Measurements from ENCODE around the gene VSIG10. TPM values are rescaled to one million over a fixed set of nuclear protein-coding genes. Genes with fewer than 3 reads are reported as not detected.
"Not testable (repeated sequence)": the region's sequence is repeated elsewhere in the genome, so short reads cannot be mapped to it uniquely, and the experiment has no call there.

The VSIG10 gene
- total RNA-seq, 1 donor from 2014 or later: 12.6 TPM

DNA sequence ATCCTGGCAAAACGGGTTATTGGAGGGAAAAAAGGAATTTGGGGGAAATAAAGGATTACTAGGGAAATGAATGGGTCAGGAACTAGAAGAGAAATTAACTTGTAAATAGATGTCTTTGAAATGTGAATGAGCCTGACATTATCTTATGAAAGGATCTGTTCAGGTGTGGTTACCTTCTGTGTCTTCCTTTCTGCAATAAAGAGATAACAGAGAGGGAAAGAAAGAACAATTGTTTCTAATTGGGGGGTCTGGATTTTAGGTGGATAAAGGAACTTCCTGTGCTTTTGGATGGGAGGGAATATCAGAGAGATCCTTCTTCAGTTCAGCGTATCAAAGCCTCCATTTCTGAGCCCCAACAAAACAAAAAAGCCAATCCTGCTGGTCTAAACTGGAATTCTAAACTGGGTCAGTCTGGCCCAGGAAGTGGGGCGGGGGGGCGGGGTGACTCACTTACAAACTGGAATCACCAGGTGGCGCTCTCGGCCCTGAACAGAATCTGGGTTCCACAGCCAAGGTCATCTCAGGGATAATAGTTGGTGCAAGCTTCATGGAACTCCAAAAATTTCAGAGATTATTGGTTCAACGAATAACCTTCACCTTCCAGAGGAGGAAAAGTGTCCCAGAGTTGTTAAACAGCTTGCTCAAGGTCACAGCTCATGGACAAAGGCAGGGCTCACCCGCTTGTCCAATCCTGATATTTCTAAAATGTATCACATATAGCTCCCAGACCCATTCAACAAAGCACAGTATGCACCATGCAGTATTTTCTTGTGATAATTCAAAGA lies 17.0 kb upstream of the VSIG10 start:
- DNase-seq (peak; percentile 85), ATAC-seq (peak; percentile 91)
- intact Hi-C loops (cut with micrococcal nuclease): no loop called here

DNA sequence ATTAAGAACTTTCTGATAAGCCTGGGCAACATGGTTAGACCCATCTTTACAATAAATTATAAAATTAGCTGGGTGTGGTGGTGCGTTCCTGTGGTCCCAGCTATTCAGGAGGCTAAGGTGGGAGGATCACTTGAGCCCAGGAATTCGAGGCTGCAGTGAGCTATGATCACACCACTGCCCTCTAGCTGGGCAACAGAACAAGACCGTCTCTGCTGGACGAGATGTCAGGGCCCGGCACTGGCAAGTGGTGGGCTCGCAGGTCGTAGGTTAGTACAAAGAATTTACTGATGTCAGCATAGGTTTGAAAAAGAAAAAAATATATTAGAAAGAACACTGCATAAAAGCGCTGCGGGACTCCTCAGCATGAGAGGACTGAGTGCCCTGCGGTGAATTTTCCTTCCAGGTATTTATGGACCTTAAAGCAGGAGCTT lies 15.7 kb upstream of the VSIG10 start:
- no peak for DNase-seq
- intact Hi-C loops (cut with micrococcal nuclease): no loop called here
- no peak for ATAC-seq

DNA sequence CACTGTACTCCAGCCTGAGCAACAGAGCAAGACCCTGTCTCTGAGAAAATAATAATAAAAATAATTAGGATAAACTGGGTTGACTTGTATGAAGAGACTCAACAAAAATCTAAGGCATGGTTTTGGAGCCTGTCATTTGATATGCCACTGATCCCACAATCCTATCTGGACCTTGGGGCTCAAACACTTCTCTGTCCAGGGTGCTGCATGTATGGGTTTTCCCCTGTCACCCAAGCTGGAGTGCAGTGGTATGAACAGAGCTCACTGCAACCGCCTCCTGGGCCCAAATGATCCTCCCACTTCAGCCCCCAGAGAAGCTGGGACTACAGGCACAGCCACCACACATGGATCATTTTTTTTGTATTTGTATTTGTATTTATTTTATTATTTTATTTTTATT lies 5.3 kb upstream of the VSIG10 start:
- ATAC-seq: no peak
- intact Hi-C loops (cut with micrococcal nuclease): no loop called here
- DNase-seq: no peak

DNA sequence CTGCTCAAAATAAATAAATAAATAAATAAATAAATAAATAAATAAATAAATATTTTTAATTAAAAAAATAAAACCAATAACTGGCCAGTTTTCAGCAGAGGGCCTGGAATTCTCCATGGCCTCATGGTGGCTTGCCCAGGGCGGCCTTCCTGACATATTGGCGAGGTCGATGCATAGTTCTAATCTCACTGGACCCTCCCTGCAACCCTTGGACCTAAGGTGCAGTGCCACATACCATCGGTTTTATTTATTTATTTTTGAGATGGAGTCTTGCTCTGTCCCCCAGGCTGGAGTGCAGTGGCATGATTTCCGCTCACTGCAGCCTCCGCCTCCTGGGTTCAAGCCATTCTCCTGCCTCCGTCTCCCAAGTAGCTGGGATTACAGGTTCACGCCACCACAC lies 3.9 kb upstream of the VSIG10 start:
- ATAC-seq (no peak), DNase-seq (no peak)
- intact Hi-C loops (cut with micrococcal nuclease): no loop called here

DNA sequence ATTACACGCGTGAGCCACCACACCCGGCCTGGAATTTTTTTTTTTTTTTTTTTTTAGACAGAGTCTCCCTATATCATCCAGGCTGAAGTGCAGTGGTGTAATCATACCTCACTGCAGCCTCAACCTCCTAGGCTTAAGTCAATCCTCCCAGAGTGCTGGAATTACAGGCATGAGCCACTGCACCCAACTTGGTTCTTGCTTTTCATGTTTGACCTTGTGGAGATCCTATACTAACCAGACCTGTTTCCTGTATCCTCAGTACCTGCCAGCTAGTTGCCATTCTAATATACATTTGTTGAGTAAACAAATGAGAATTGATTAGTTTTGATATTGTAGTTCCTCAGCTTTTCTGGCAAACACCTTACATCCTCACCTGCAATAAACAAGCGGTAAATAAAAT lies 3.2 kb upstream of the VSIG10 start:
- ATAC-seq: no peak
- intact Hi-C loops (cut with micrococcal nuclease): no loop called here
- no peak for DNase-seq

DNA sequence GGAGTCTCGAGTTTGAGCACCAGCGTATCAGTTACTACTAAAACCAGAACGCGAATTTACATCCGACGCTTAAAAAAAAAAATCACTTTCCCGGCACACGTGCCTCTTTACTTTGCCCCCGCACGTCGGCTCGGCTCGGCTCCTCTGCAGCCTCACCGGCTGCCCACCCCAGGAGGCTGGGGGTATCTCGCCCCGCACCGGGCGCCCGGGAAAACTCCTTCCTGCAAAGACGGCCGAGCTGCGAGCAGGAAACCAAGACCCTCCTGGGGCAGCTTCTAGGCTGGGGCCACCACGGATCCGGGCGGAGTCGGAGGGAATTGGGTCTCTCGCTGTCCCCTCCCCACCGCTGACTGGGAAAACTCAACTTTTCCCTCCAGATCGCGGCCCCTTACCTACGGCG lies 610 bp downstream of the VSIG10 start:
- intact Hi-C loops (cut with micrococcal nuclease): no loop called here
- DNase-seq: no peak

DNA sequence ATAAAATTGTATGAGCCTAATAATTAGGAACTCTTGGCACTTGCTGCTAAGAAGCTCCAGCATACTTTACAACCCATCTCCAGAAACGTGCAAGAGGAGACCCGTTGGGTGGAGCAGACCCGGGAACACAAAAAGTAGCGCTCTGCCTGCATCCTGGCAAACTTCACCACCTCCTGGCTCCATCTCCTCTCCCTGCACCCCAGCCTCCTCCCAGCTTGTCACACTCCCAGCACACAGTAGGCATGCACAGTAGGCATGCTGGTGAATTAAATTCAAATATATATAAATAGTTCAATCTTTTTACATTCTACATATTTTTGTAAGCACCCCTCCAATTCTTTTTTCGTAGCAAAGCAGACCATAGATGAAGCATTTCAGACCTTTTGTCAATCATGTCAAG lies 1.2 kb downstream of the VSIG10 start:
- DNase-seq (no peak), ATAC-seq (no peak)
- intact Hi-C loops (cut with micrococcal nuclease): no loop called here

More for the DNA sequence above, 610 bp downstream of the VSIG10 start:
- ATAC-seq: peak; percentile 31

DNA sequence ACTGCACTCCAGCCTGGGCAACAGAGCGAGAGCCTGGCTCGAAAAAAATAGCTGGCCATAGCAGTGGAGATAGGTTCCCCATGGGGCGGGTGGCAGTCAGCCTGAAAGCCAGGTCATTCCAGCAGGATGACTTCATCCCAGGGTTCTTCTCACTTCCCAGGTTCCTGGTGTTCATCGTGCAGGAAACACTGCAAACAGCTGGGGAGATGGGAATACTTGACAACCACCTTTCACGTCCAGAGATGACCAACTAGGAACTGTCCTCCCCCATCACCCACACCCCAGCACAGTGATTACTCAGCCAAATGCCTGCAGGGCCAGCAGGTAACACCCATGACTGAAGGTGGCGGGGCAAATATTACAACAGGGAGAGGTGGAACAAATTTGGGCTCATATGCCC lies 1.7 kb downstream of the VSIG10 start:
- DNase-seq: no peak
- intact Hi-C loops (cut with micrococcal nuclease): no loop called here

DNA sequence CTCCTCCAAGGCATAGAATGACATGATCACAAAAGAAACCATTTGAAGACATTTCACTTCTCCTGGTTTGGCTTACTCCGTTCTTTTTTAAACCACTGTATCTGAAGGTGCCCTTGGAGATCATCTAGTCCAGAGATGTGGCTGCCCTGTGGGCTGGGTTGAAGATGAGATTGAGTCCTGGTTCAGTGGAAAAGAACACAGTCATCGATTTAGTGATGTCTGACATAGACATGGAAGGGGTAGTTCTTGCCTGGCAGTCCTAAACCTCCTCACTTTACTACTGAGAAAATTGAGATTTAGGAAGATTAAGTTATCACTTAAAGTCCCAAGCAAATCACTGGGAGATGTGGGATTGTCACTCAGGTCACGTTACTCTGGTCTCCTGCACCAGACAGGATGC lies 2.8 kb downstream of the VSIG10 start:
- DNase-seq (no peak), ATAC-seq (no peak)
- intact Hi-C loops (cut with micrococcal nuclease): no loop called here

More for the DNA sequence above, 1.7 kb downstream of the VSIG10 start:
- no peak for ATAC-seq

DNA sequence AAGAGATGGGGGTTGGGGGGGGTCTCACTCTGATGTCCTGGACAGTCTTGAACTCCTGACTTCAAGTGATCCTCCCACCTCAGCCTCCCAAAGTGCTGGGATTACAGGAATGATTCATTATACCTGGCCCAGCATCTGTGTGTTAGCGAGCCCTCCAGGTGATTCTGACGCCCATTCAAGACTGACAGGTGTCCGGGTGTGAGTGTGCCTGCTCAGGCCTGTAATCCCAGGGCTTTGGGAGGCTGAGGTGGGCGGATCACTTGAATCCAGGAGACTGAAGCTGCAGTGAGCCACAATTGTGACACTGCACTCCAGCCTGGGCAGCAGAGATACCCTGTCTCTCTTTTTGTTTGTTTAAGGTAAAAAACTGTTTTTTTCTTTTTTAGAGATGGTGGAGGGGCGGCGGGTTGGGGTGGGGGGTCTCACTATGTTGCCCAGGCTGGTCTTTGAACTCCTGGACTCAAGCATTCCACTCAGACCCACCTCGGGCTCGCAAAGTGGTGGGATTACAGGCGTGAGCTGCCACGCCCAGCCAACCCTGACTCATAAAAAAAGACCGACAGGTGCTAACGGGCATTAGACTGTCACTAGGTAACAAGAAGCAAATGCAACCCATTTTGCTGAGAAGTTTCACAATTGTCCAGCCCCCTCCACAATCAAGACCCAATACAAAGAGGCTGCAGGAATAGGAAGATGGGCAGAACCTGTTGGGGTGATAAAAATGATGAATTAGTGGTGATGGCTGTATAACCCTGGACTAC lies 4.7 kb downstream of the VSIG10 start:
- ATAC-seq (no peak), DNase-seq (no peak)
- intact Hi-C loops (cut with micrococcal nuclease): no loop called here

DNA sequence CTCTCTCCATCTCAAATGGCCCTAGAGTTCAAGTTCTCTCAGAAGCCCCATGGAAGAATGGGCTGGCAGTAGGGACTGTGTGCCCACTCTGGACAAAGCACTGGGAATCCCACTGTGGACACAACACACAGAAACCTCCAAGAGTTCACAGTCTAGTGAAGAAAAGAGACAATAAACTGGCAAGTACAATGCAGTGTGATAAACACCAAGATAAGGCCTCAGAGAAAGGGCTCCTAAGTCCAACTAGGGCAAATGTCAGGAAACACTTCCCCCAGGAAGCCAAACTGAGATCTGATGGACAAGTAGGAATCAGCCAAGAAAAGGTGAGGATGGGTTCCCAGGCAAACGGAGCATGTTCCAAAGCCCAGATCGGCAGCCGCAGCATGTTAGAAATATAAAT lies 5.4 kb downstream of the VSIG10 start:
- intact Hi-C loops (cut with micrococcal nuclease): no loop called here
- no peak for ATAC-seq
- DNase-seq: no peak

DNA sequence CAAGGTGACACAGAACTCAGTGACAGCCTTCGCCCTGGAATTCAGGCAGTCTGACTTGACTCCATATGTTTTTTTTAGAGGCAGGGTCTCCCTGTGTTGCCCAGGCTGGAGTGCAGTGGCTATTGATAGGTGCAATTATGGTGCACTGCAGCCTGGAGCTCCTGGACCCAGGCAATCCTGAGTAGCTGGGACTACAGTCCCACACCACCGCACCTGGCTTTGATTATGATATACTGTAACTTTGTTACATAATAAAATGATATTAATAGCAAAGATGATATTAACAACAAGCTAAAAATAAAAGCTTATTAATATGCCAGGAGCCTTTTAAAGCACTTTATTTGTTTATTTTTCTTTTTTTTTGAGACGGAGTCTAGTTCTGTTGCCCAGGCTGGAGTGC lies 9.8 kb downstream of the VSIG10 start:
- DNase-seq: no peak
- intact Hi-C loops (cut with micrococcal nuclease): no loop called here
- no peak for ATAC-seq

DNA sequence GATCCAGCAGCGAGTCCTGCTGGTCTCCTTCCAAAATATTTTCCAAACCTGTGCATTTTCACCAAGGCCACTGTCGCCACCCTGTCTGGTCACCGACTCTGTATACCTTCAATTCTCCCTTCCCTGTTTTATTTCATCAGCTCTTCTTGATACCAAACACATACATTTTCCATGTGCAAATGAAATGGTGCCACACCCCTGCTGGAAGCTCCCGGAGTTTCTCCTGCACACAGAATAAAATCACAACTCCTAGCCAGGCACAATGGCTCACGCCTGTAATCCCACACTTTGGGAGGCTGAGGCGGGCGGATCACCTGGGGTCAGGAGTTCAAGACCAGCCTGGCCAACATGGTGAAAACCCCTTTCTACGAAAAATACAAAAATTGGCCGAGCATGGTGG lies 14.0 kb downstream of the VSIG10 start:
- ATAC-seq: no peak
- intact Hi-C loops (cut with micrococcal nuclease): no loop called here
- no peak for DNase-seq

DNA sequence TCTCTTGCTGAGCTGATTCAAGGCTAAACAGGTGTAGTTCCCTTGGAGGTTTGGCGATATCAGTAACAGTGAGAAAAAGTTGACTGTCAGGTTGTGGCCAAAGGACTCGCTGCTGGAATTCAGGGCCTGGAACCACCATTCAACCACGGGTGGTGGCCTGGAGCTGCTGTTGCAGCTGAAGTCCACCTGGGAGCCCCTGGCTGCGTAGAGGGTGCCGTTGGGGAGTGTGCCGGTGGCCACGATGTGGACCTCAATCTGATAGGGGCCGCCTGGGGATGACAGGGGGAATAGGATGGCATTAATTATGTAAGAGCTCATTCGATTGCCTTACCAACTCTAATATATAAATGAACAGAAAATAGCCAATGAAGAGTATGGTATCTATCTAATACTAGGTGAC lies 21.6 kb downstream of the VSIG10 start:
- ATAC-seq: no peak
- intact Hi-C loops (cut with micrococcal nuclease): no loop called here
- DNase-seq: no peak

DNA sequence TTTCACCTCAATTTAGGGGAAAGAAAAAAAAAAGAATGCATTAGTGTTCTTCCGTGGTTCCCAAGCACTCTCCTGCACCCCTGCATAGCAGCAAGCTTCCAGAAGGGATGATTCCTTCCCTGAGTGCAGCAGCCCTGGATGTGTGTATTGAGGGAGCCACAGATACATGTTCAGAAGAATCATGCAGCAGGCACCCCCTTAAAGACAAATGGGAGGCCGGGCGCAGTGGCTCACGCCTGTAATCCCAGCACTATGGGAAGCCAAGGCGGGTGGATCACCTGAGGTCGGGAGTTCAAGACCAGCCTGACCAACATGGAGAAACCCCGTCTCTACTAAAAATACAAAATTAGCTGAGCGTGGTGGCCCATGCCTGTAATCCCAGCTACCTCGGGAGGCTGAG lies 22.3 kb downstream of the VSIG10 start:
- DNase-seq; ATAC-seq; intact Hi-C loops (cut with micrococcal nuclease): not testable (repeated sequence)

DNA sequence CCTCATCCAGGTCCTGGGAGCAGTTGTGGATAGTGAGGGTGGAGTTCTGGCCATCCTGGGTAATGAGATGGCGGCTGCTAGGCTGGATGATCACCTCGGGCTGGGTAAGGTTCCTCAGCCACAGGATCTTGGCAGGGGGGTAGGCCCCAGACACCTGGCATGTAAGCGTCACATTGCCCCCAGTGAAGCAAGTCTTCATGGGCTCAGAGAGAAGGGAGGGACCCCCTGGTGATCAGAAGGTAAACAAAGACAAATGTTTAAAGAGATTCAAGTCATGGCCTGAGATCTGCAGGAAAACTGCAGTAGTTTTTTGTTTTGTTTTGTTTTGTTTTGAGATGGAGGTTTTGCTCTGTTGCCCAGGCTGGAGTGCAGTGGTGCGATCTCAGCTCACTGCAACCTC lies 30.0 kb downstream of the VSIG10 start:
- intact Hi-C loops (cut with micrococcal nuclease): no loop called here
- ATAC-seq (no peak), DNase-seq (no peak)

DNA sequence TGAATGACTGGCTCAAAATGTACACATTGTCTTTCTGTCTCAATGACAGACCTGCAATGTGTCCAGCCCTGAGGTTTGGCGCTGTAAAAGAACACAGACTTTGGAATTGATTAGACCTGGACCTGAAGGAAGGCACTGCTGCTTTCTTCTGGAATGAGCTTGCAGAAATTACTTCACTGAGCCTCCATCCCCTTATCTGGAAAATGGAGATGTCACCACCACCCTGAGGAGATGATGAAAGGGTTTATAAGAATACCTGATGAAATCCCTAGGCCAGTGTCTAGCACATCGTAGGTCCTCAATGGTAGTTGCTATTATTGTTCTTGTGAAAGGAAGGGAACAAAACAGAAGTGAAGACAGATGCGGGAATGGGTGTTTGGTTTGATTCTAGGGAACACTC lies 33.2 kb downstream of the VSIG10 start:
- intact Hi-C loops (cut with micrococcal nuclease): no loop called here

DNA sequence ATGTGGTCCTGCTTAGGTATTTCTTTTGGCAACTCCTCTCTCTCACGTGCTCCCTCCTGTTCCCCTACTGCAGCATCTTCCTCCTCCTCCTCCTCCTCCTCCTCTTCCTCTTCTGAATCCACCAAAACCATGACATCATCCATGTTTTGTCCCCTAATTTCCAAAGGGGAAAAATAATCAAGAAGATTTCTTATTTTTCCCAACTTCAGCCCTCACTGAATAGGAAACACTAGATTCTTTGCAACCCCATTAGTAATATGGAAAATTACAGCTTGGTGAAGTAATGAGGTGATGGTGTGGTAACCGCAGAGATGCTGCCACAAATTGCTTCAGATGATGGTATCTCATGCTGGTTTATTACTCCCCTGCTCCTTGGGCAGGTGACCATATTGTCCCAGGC lies 35.4 kb downstream of the VSIG10 start:
- ATAC-seq (no peak), DNase-seq (no peak)
- intact Hi-C loops (cut with micrococcal nuclease): no loop called here

More for the DNA sequence above, 33.2 kb downstream of the VSIG10 start:
- DNase-seq (no peak), ATAC-seq (no peak)

DNA sequence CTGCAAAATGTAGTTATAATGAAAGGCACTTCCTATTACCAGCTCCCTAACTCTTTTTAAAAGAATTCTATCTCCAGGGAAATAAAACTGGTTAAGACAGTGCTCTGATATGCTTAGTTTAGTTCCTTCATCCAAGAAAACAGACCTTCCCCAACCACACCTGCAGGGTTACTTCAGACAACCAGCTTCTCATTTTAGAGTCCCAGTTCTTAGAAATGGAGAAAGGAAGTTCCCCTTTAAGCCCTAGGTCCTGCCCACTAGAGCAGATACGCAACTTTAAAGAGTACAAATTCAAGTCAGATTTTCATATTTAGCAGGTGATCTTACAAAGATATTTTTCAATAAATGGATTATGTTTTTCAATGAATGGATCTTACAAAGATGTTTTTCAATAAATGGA lies 38.4 kb downstream of the VSIG10 start:
- intact Hi-C loops (cut with micrococcal nuclease): no loop called here
- no peak for DNase-seq
- ATAC-seq: no peak

DNA sequence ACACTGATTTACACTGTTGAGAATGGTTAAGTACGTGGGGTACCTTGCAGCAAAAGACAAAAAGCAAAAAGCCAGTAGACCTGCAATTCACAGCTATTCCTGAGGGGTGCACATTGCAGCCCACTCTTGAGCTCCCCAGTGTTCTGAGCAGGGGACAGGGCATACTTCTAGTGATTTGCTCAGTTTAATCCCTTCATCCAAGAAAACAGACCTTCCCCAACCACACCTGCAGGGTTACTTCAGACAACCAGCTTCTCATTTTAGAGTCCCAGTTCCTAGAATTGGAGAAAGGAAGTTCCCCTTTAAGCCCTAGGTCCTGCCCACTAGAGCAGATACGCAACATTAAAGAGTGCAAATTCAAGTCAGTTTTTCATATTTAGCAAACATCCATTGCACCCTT lies 39.2 kb downstream of the VSIG10 start:
- DNase-seq: no peak
- intact Hi-C loops (cut with micrococcal nuclease): no loop called here
- no peak for ATAC-seq
